Lung (tissue), 12 donors: ENCODE results near the gene EMC6. TPM values are rescaled to one million over a fixed set of nuclear protein-coding genes. Genes with fewer than 3 reads are reported as not detected.

Source experiments
- ATAC-seq: fragments of 200-7000 bp; cut with Tn5 transposase; one replicate; pipeline ENCODE4 v1.9.1; 2020; ENCODE audit warnings: moderate number of reproducible peaks; ENCODE audit not compliant: insufficient read depth, low FRiP score
- DNase-seq, 3 donors: peaks; one replicate each; pipeline ENCODE4 v3.0.0-alpha.2; 2013 to 2017
- H3K27ac ChIP-seq, 2 donors: one replicate each; pipeline ENCODE4 v1.5.1; 2013; ENCODE audit warnings: mild to moderate bottlenecking in 2 of 2, moderate library complexity in 2 of 2, control low read depth in 1 of 2, inconsistent platforms in 1 of 2, low read depth in 1 of 2, low read length in 1 of 2
- H3K27me3 ChIP-seq, 3 donors: one replicate each; pipeline ENCODE4 v1.5.1; 2013; ENCODE audit warnings: low read length in 2 of 3; ENCODE audit not compliant: control insufficient read depth in 3 of 3, insufficient read depth in 3 of 3
- H3K36me3 ChIP-seq, 4 donors: one replicate each; pipeline ENCODE4 v1.5.1; 2013; ENCODE audit warnings: low read length in 4 of 4, mild to moderate bottlenecking in 1 of 4, moderate library complexity in 1 of 4; ENCODE audit not compliant: control insufficient read depth in 4 of 4, insufficient read depth in 4 of 4
- H3K4me1 ChIP-seq, 5 donors: one replicate each; pipeline ENCODE4 v1.5.1; 2013; ENCODE audit warnings: low read length in 5 of 5, mild to moderate bottlenecking in 2 of 5, moderate library complexity in 1 of 5; ENCODE audit not compliant: control insufficient read depth in 5 of 5, insufficient read depth in 5 of 5
- H3K4me3 ChIP-seq: one replicate; pipeline ENCODE4 v1.5.1; 2013; ENCODE audit warnings: mild to moderate bottlenecking, control low read depth, moderate library complexity
- H3K9ac ChIP-seq, 2 donors: one replicate each; pipeline ENCODE4 v1.5.1; 2013; ENCODE audit warnings: low read length in 2 of 2, control low read depth in 1 of 2; ENCODE audit not compliant: insufficient read depth in 1 of 2
- H3K9me3 ChIP-seq, 4 donors: one replicate each; pipeline ENCODE4 v1.5.1; 2013; ENCODE audit warnings: low read length in 3 of 4, mild to moderate bottlenecking in 1 of 4, moderate library complexity in 1 of 4; ENCODE audit not compliant: control insufficient read depth in 4 of 4, insufficient read depth in 3 of 4
- CTCF ChIP-seq: IDR thresholded peaks from 2 replicates; pipeline ENCODE4 v1.5.1; 2012; ENCODE audit warnings: mild to moderate bottlenecking; ENCODE audit errors: control extremely low read depth, extremely low read depth
- WGBS, 2 donors: extraction: QIAGEN DNeasy Blood & Tissue Kit; methylation state at CpG; one replicate each; pipeline ENCODE4 v1.1.7; 2013; 5-methylcytosine and 5-hydroxymethylcytosine counted together
- polyA plus RNA-seq, 2 donors: library from polyadenylated mRNA; stranded (reverse); fragments of 200-250 nt; gene quantifications; one replicate each; pipeline ENCODE4 v1.2.1, GENCODE V29; 2013
- total RNA-seq, 2 donors: library from RNA; depleted of rRNA in 1 of 2; stranded (reverse); fragments of >200 nt in 1 of 2; gene quantifications; one replicate each; pipeline ENCODE4 v1.2.1, GENCODE V29; 2014 to 2021
- donor health status: control.
- donor health status: control.
- donor health status: Bipolar disorder and iron deficiency.
- donor health status: healthy.
- donor health status: DM: yes; HTN: yes; CAD: no.

Gene EMC6
- total and polyA plus RNA-seq, 4 donors, result 10.9 to 93.4 (median 62.5) TPM

- Histone ChIP-seq H3K4me1 (peaks cover 0 to 7% (median 0%) of the 10 kb centered on the region in 5 donors), H3K27ac (peak overlapping the region in 1 of 2 donors; percentile 84), H3K4me3 (no peak overlapping the region), H3K27me3 (peaks cover 3 to 57% (median 36%) of the 10 kb centered on the region in 3 donors), H3K9me3 (peaks cover 0 to 10% (median 3%) of the 10 kb centered on the region in 4 donors), H3K9ac (no peak overlapping the region), H3K36me3 (no peaks in the 10 kb centered on the region)
- DNase-seq (no peak), ATAC-seq (peak; percentile 3)
- TF ChIP-seq CTCF, result no peak
- WGBS, 2 donors, result 16 to 17% methylated on average over 16 to 17 of the region's 17 CpGs
These were observed 26.6 kb downstream of the EMC6 start for GRCh38 chr17:3695129-3695722.

GRCh38 chr17:3695723-3696411 lies 27.3 kb downstream of the EMC6 start, which contains the start of gene P2RX5:
Gene P2RX5, minus strand, starts transcription at chr17:3696155. Its CDS starts 150 bp downstream, at chr17:3696005.
- no peak within 1 kb of the TSS for H3K9ac ChIP-seq

DNA sequence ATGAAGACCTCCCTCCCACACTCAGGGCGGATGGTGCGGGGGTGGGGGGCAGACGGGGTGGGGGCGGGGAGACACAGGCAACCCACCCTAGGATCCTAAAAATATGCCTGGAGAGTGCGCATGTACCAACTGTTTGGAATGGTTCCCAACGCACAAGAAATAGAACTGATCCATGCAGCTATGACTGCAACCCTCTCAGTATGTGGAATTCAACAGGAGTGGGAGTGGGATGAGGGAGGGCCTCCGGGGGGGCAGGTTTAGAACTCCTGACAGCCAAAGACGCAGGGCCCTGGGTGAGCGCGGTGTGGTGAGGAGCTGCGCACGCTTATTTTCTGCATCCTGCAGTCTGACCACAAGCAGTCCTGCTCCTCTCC lies 28.5 kb downstream of the EMC6 start:
- 51 to 64% methylated on average over 11 to 12 of the region's 12 CpGs for WGBS, 2 donors
- Histone ChIP-seq H3K27me3 (peaks cover 0 to 57% (median 36%) of the 10 kb centered on the region in 3 donors), H3K36me3 (no peaks in the 10 kb centered on the region), H3K9ac (no peak overlapping the region), H3K27ac (no peak overlapping the region), H3K4me1 (peaks cover 0 to 7% (median 0%) of the 10 kb centered on the region in 5 donors), H3K4me3 (no peak overlapping the region), H3K9me3 (peaks cover 0 to 10% (median 3%) of the 10 kb centered on the region in 4 donors)
- no peak for TF ChIP-seq CTCF
- DNase-seq (no peak), ATAC-seq (no peak)

More at GRCh38 chr17:3695723-3696411, 27.3 kb downstream of the EMC6 start, which contains the start of gene P2RX5:
- DNase-seq (peak; percentile 16 to 28 (median 27)), ATAC-seq (peak; percentile 51)
- WGBS, 2 donors, result 1% methylated on average over 50 to 65 of the region's 65 CpGs
- peaks cover 0 to 10% (median 3%) of the 10 kb centered on the region in 4 donors for H3K9me3 ChIP-seq
- H3K27me3 ChIP-seq, result peaks cover 3 to 57% (median 36%) of the 10 kb centered on the region in 3 donors
- peaks cover 0 to 7% (median 0%) of the 10 kb centered on the region in 5 donors for H3K4me1 ChIP-seq
- TF ChIP-seq CTCF, result no peak
- peak within 1 kb of the TSS; percentile 11 for H3K4me3 ChIP-seq
- H3K27ac ChIP-seq, result peak within 1 kb of the TSS in 1 of 2 donors; percentile 84
- no peaks in the 10 kb centered on the region for H3K36me3 ChIP-seq
